Pancreas (tissue), 10 donors: ENCODE data around the gene FEM1B. TPM values are rescaled to one million over a fixed set of nuclear protein-coding genes. Genes with fewer than 3 reads are reported as not detected.

Experiments
- ATAC-seq, 4 donors: fragments of 200-7000 bp; cut with Tn5 transposase; one replicate each; pipeline versions ENCODE4 v1.8.0 to v1.9.1; 2020; ENCODE audit warnings: mild to moderate bottlenecking in 4 of 4, moderate library complexity in 4 of 4
- DNase-seq, 6 donors: peaks; one replicate each; pipeline ENCODE4 v3.0.0-alpha.2; 2020
- FAIRE-seq: peaks from 2 replicates; lab custom pipeline; 2012; peaks lifted over from hg19 to GRCh38; lab: Jason Lieb, UNC
- H3K27ac ChIP-seq, 4 donors: fragments of 200-600 bp; sonication (generic); 1 replicate in 3 of 4; 2 replicates in 1 of 4; pipeline versions ENCODE4 v1.5.0 to v1.8.0; 2020
- H3K27me3 ChIP-seq, 4 donors: fragments of 200-600 bp; one replicate each; pipeline ENCODE4 v1.8.0; 2021
- H3K36me3 ChIP-seq, 3 donors: fragments of 200-600 bp; sonication (generic) in 1 of 3; one replicate each; pipeline versions ENCODE4 v1.5.0 to v1.8.0; 2020 to 2021
- H3K4me1 ChIP-seq, 3 donors: fragments of 200-600 bp; one replicate each; pipeline ENCODE4 v1.8.0; 2021
- H3K4me3 ChIP-seq, 4 donors: fragments of 200-600 bp; sonication (generic) in 2 of 4; one replicate each; pipeline versions ENCODE4 v1.5.0 to v1.8.0; 2020 to 2021
- H3K9me3 ChIP-seq, 4 donors: fragments of 200-600 bp; one replicate each; pipeline ENCODE4 v1.8.0; 2021
- WGBS, 2 donors: extraction: QIAGEN DNeasy Blood & Tissue Kit; methylation state at CpG; one replicate each; pipeline ENCODE4 v1.1.7; 2013; 5-methylcytosine and 5-hydroxymethylcytosine counted together
- intact Hi-C, 3 donors: fragments of 100-400 bp; cut with DNase I; formaldehyde crosslinking; loops; one replicate each; pipeline versions ENCODE4 v1.11.1 to v1.14.2; 2022
- polyA plus RNA-seq, 2 donors: library from polyadenylated mRNA; stranded (reverse); fragments of 200-250 nt; gene quantifications; one replicate each; pipeline ENCODE4 v1.2.3, GENCODE V29; 2013
- total RNA-seq, 6 donors: library from RNA; stranded (reverse); fragmentation: NEBNext Ultra II Directional in 4 of 6; extraction: Animal tissue kit (Norgen Biotek cat#: 25700) in 4 of 6; gene quantifications; one replicate each; pipeline versions ENCODE4 v1.2.1 to v1.2.4, GENCODE V29; 2021 to 2023
- TF ChIP-seq, protein P1 (sequence below), 4 donors: fragments of 200-600 bp; sonication (generic) in 3 of 4; IDR thresholded peaks; one replicate each; pipeline versions ENCODE4 v1.5.0 to v1.8.0; 2021; ENCODE audit warnings: antibody characterized with exemption in 4 of 4
- donor health status: healthy with polysubstance abuse.
- donor health status: DM: no; HTN: no; CAD: no; lungs with moderate emphysema.
- donor health status: DM: no; HTN: no; CAD: no.
- donor health status: control.
- donor health status: control.
- donor health status: Bipolar disorder and iron deficiency.
- donor health status: DM: yes; HTN: yes; CAD: no.
- donor health status: DM: no; HTN: no; CAD: no.
- donor health status: DM: no; HTN: no; CAD: no.
- donor health status: DM: yes; HTN: yes; CAD: no.

Gene FEM1B
- total and polyA plus RNA-seq, 8 donors: 3.5 to 25.4 (median 13.6) TPM

DNA sequence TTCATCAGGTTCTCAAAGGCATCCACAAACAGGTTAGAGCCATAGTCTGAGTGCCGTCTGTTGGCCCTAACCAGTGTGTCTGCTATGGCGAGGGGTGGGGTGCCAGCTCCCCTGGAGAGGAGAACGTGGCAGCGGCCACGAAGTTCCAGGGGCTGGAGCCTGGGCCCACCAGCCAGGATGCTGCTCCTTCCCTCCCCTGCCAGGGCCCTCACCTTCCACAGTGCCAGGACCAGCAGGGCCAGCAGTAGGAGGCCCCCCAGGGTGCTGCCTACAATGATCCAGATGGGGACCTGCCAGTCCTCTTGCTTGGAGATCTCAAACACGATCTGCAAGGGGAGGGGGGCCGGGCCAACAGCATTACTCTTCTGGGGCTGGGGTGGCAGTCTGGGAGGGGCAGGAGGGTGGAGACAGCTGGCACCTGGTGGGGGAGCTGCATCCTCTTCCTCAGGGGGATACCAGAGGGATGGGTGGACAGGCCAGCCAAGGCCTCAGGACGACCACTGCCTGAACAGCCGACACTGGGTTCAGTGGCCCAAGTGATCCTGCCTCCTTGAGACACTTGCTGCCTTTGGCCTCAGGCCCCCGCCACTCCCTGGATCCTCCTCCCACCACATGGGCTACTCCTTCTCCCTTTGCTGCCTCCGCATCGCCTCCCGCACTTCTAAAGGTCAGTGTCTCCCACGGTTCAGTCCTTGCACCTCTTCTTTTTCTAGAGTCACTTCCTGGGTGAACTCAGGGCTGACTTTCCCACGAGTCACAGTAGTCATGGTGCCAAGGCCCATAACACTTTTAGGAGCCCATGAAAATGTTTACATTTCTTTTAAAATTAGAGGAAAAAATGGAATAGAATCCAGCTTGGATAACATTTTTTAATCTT is 26.3 kb downstream of the FEM1B start:
- H3K27me3 ChIP-seq: no peaks in the 10 kb centered on the region
- H3K4me3 ChIP-seq: no peak overlapping the region
- intact Hi-C loops: loop anchor here in 2 of 3 donors (5.0 to 10.0 kb wide), 2 partner anchors 81 to 84 kb away; no protein-coding TSS in a partner anchor
- ATAC-seq: no peak
- H3K9me3 ChIP-seq: no peaks in the 10 kb centered on the region
- TF ChIP-seq, protein P1, sequence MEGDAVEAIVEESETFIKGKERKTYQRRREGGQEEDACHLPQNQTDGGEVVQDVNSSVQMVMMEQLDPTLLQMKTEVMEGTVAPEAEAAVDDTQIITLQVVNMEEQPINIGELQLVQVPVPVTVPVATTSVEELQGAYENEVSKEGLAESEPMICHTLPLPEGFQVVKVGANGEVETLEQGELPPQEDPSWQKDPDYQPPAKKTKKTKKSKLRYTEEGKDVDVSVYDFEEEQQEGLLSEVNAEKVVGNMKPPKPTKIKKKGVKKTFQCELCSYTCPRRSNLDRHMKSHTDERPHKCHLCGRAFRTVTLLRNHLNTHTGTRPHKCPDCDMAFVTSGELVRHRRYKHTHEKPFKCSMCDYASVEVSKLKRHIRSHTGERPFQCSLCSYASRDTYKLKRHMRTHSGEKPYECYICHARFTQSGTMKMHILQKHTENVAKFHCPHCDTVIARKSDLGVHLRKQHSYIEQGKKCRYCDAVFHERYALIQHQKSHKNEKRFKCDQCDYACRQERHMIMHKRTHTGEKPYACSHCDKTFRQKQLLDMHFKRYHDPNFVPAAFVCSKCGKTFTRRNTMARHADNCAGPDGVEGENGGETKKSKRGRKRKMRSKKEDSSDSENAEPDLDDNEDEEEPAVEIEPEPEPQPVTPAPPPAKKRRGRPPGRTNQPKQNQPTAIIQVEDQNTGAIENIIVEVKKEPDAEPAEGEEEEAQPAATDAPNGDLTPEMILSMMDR (IDR thresholded peaks at IDR 0.05): no peak
- H3K36me3 ChIP-seq: no peaks in the 10 kb centered on the region
- FAIRE-seq: no peak
- peaks cover 0 to 3% (median 0%) of the 10 kb centered on the region in 3 donors for H3K4me1 ChIP-seq
- DNase-seq: no peak
- WGBS, 2 donors: 70 to 78% methylated on average over 14 to 15 of the region's 15 CpGs
- H3K27ac ChIP-seq: no peak overlapping the region

DNA sequence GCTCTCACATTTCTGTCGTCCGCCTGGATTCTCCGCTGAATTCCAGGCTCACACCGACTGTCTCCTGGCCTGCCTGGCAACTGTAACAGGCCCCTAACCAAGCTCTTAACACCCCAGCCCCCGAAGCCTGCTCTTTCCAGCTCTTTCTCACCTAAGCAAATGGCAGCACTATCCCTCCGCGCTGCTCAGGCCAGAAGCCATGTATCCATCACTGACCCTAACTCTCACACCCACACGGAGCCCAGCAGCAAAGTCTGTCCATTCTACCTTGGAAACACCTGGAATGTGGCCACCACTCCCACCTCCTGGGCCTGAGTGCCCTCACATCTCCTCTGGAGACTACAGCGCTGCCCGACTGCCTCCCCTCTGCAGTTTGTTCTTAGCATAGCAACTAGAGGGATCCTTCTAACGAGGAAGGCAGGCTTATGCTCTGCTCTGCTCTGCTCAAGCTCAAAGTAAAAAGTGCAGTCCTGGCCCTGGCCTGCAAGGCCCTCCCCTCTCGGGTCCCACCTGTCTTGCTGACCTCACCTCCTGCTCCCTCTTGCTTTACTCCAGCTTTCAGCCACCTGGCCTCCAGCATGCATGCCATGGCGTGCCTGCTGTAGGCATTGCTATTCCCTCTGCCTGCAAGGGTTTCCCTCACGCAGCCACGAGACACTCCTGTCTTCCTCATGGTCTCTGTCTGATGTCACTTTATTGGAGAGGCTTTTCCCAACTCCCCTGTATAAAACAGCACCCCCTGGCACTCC is 27.2 kb downstream of the FEM1B start:
- no peaks in the 10 kb centered on the region for H3K36me3 ChIP-seq
- no peak for DNase-seq
- no peak for ATAC-seq
- H3K27ac ChIP-seq: no peak overlapping the region
- peaks cover 0 to under 1% (median 0%) of the 10 kb centered on the region in 3 donors for H3K4me1 ChIP-seq
- FAIRE-seq: no peak
- intact Hi-C loops: loop anchor here in 2 of 3 donors (5.0 to 10.0 kb wide), 2 partner anchors 80 to 83 kb away; no protein-coding TSS in a partner anchor
- H3K4me3 ChIP-seq: no peak overlapping the region
- no peaks in the 10 kb centered on the region for H3K9me3 ChIP-seq
- H3K27me3 ChIP-seq: no peaks in the 10 kb centered on the region
- 71 to 81% methylated on average over 15 of the region's 15 CpGs for WGBS, 2 donors
- TF ChIP-seq, protein P1 (IDR thresholded peaks at IDR 0.05): no peak

DNA sequence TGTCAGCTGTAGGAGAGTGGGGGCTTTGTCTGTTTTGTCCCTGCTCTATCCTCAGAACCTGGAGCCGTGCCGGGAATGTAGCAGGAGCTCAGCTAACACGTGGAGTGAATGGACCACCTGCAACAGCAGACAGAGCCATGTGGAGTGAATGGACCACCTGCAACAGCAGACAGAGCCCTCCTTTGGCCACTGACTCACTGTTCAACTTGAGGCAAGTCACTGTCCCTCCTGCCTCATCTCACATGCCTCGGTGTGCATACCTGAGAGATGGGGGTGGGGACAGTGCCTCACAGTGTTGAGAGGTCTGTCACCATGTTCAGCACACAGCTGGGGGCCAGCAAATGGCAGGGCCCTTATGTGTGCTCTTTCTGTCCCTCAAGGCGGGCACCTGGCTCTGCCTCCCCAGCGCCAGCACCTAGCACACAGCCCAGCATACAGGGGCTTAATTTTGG is 27.9 kb downstream of the FEM1B start:
- Histone ChIP-seq H3K36me3 (no peaks in the 10 kb centered on the region), H3K27me3 (no peaks in the 10 kb centered on the region), H3K4me1 (peaks cover 2 to 7% (median 5%) of the 10 kb centered on the region in 3 donors), H3K27ac (no peak overlapping the region), H3K4me3 (no peak overlapping the region), H3K9me3 (no peaks in the 10 kb centered on the region)
- DNase-seq (no peak), FAIRE-seq (no peak), ATAC-seq (no peak)
- TF ChIP-seq, protein P1 (IDR thresholded peaks at IDR 0.05): no peak
- intact Hi-C loops: loop anchor here in 1 of 3 donors (10.0 kb wide), 1 partner anchor 79 kb away; no protein-coding TSS in a partner anchor
- 51 to 65% methylated on average over 6 of the region's 6 CpGs for WGBS, 2 donors

DNA sequence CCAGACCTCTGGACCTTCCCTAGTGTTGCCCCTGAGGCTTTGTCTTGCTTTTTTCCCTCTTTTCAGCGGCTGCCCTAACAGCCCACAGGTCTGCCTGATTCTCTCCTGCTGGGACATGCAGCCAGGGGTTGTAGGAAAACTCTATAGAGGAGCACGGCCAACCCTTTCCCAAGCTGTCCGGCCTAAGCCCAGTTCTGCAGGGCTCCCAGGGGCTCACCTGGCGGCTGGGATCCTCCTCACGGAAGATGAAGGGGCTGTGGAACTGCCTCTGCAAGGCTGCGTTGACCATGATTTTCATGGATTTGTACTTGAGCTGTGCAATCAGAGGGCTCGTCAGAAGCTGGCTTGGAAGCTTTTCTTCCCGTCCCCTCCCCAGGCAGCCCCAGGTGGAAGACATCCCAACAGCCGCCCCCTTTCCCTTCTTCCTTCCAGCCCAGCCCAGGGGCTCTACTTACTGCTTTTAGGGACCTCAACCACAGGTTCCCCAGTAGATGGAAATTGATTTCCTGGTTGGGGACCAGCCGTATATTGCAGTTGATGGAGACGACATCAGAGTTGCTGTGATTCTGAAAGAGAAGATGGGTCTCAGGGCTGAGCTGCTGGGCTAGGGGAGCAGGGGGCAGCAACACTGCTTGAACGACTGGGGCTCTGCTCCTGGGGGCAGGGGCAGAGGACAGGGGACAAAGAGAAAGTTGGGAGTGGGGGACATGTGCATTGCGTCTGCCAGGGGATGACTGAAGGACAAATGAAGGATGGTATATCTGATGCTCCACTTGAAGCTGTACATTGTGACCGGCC is 29.8 kb downstream of the FEM1B start:
- Histone ChIP-seq H3K4me1 (peaks cover 5 to 12% (median 7%) of the 10 kb centered on the region in 3 donors), H3K27ac (no peak overlapping the region), H3K4me3 (no peak overlapping the region), H3K27me3 (no peaks in the 10 kb centered on the region), H3K36me3 (no peaks in the 10 kb centered on the region), H3K9me3 (no peaks in the 10 kb centered on the region)
- TF ChIP-seq, protein P1 (IDR thresholded peaks at IDR 0.05): no peak
- FAIRE-seq (no peak), ATAC-seq (no peak), DNase-seq (no peak)
- intact Hi-C loops: loop anchor here in 1 of 3 donors (10.0 kb wide), 1 partner anchor 77 kb away; no protein-coding TSS in a partner anchor
- 57 to 65% methylated on average over 14 of the region's 14 CpGs for WGBS, 2 donors
